ENCODE measurements around the gene FRMD8.

Gene FRMD8

GRCh38 chr11:65426839-65427690 is 40.6 kb downstream of the FRMD8 start:
- DNase-seq, result no peak

- DNase-seq, result no peak
Observed at GRCh38 chr11:65427691-65428577, 41.5 kb downstream of the FRMD8 start.

- no peak for DNase-seq
Observed at GRCh38 chr11:65428578-65429067, 42.2 kb downstream of the FRMD8 start.

GRCh38 chr11:65429068-65429681 is 42.7 kb downstream of the FRMD8 start:
- DNase-seq, result no peak

- peak; percentile 86 for DNase-seq
Observed at GRCh38 chr11:65429724-65430405, 43.4 kb downstream of the FRMD8 start.

- DNase-seq, result no peak
Observed at GRCh38 chr11:65430406-65431217, 44.2 kb downstream of the FRMD8 start.

GRCh38 chr11:65431451-65432099 is 45.1 kb downstream of the FRMD8 start:
- no peak for DNase-seq

- DNase-seq, result no peak
Observed at GRCh38 chr11:65432100-65432650, 45.7 kb downstream of the FRMD8 start.

- no peak for DNase-seq
Observed at GRCh38 chr11:65432686-65433582, 46.5 kb downstream of the FRMD8 start.

GRCh38 chr11:65433657-65434056 is 47.2 kb downstream of the FRMD8 start:
- DNase-seq, result no peak

- DNase-seq, result no peak
Observed at GRCh38 chr11:65434057-65434666, 47.7 kb downstream of the FRMD8 start.

- DNase-seq, result no peak
Observed at GRCh38 chr11:65434667-65435410, 48.4 kb downstream of the FRMD8 start.

- no peak for DNase-seq
Observed at GRCh38 chr11:65435411-65435931, 49.0 kb downstream of the FRMD8 start.

GRCh38 chr11:65435981-65436411 is 49.6 kb downstream of the FRMD8 start:
- no peak for DNase-seq

- DNase-seq, result no peak
Observed at GRCh38 chr11:65436412-65437032, 50.1 kb downstream of the FRMD8 start.

- no peak for DNase-seq
Observed at GRCh38 chr11:65437436-65438227, 51.2 kb downstream of the FRMD8 start.

All from right hindlimb (tissue), 1 donor.